GM21723 (cell line): ENCODE measurements around the gene ZNF701.
"Not testable (repeated sequence)": the region's sequence is repeated elsewhere in the genome, so short reads cannot be mapped to it uniquely, and the experiment has no call there.

Source experiments
- ATAC-seq: cut with Tn5 transposase; IDR thresholded peaks from one replicate; pipeline ENCODE4 v1.9.1; 2021; ENCODE audit warnings: mild to moderate bottlenecking, moderate library complexity; ENCODE audit not compliant: unreplicated experiment

Gene ZNF701

DNA sequence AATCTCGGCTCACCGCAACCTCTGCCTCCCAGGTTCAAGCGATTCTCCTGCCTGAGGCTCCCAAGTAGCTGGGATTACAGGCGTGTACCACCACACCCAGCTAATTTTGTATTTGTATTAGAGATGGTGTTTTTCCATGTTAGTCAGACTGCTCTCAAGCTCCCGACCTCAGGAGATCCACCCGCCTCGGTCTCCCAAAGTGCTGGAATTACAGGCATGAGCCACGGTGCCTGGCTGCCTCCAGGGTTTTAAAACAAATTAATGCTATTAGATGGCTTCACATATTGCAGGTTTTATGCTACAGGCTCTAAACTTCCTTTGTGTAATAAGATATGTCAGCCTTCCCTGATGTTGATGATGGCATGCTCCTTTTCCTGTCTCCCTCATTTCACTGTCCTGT lies 8.5 kb upstream of the ZNF701 start:
- ATAC-seq = not testable (repeated sequence)

DNA sequence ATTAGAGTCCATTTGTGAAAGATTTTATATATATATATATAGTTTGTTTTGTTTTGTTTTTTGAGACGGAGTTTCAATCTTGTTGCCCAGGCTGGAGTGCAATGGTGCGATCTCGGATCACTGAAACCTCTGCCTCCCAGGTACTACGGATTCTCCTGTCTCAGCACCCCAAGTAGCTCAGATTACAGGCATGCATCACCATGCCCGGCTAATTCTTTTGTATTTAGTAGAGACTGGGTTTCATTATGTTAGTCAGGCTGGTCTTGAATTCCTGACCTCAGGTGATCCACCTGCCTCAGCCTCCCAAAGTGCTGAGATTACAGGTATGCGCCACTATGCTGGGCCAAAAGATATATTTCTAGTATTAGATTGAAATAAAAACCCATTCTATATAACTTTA lies 4.0 kb upstream of the ZNF701 start:
- no peak for ATAC-seq

DNA sequence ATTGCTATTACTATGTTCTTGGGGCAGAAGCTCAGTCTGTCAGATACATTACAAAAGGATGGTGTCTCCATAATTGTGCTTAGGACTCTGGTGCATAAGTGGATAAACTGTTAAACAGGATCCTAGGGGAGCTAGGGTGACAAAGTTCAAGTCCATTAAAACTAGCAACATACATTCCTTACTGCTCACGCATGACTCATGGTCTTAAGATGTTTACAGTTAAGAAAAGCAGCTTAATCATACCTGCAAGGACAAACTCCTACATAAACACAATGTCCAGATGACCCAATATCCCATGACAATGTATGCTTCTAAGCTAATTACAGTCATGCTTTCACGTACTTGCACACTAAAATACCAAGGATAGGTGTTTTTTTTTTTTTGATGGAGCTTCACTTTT lies 3.5 kb upstream of the ZNF701 start:
- no peak for ATAC-seq

DNA sequence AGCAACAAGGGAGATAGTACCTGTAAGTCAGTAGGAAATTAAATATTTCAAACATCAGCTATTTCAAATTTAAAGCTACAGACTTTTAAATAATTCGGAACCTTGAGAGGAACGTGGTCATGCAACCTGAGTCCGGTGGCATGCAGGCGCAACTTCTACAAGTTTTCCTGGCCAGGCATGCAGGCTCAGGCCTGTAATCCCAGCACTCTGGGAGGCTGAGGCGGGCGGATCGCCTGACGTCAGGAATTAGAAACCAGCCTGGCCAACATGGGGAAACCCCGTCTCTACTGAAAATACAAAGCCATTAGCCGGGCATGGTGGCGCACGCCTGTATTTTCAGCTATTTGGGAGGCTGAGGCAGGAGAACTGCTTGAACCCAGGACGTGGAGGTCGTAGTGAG lies 2.2 kb upstream of the ZNF701 start:
- ATAC-seq = no peak

DNA sequence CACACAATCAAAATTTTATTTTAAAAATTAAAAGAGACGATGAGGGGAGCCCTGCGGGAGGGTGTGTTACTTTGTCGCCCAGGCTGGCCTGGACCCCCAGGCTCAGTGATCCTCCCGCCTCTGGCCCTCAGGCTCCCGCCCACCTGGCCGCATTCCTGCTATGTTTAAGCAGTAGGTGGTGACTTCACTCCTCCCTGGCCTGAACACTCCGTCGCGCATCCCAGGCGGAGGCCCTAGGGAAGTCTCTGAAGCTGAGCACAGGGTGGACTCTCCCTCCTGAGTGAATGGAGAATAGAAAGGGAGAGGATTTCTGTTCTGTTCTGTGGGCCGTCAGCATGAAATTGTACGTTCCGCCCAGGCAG lies 468 bp upstream of the ZNF701 start:
- not testable (repeated sequence) for ATAC-seq

DNA sequence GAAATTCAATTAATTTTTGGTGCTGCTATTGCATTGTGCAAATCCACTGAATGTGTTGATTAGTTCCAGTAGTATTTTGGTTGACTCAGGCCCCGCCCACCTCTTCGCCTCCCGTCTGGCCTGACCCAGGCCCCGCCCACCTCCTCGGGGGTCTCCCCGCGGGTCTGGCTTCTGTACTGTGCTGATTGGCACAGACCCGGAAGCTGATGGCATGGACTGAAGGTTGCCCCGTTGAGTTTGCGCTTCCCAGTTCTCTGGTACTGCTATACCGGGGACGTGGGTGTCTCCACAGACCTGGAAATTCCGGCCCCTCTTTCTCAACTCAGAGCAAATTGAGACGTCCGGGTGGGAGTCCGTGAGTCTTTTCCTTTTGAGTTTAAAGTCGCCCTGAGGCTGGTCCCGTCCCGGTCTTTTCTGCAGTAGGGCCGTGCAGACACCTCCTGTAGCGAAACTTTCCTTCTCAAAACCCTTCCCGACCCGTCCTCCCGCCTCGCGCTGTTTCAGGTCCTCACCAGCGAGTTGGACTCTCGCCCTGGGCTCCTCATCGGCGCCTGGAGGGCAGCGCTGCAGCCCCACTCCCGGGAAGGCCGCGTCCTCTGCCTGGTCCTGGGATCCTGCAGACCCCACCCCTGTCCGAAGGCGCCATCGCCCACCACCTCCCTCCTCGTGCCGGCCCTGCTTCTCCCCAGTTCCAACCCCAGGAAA lies 14.8 kb downstream of the ZNF701 start:
- no peak for ATAC-seq

DNA sequence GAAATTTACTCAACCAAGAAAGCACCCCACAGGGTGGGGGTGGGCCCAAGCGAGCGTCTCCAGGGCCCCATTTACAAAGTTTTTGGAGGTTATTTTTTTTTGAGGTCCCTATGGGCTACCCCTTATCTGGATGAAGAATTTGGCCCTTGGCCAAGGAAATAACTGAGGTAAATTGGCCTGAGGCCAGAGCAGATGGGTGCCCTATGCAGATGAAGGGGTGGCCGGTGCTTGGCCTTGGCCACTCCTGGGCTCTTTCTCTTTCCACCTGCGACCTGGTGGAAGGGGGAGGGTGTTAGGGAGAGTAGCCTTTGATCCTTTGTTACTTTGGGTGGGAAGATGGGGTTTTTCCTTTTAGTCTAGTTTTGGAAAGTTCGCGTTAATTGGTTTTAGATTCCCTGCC lies 15.5 kb downstream of the ZNF701 start:
- ATAC-seq = no peak

DNA sequence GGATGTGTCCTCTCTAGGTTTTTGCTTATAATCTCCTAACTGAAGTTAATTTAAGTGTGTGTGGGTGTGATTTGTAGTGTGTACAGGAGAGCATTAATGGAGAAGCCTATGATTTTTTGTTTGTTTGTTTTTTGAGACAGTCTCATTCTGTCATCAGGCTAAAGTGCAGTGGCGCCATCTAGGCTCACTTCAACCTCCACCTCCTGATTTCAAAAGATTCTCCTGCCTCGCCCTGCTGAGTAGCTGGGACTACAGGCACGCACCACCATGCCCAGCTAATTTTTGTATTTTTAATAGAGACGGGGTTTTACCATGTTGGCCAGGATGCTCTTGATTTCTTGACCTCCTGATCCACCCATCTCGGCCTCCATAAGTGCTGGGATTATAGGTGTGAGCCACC lies 20.6 kb downstream of the ZNF701 start:
- no peak for ATAC-seq

DNA sequence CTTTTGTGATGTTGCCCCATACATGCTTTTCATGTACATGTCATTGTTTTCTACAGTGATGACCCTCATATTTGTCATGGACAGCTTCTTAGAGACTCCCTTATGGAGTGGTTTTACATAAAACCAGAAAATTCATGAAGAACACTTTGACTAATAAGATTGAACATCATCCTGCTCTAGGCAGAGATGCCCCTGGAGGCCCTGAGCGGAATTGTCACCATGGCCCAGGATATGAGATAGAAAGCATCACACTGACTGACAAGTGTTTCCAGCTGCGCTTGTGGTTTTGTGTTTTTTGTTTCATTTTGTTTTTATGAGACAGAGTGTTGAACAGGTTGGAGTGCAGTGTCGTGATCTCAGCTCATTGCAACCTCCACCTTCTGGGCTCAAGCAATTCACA lies 22.2 kb downstream of the ZNF701 start:
- ATAC-seq = no peak

DNA sequence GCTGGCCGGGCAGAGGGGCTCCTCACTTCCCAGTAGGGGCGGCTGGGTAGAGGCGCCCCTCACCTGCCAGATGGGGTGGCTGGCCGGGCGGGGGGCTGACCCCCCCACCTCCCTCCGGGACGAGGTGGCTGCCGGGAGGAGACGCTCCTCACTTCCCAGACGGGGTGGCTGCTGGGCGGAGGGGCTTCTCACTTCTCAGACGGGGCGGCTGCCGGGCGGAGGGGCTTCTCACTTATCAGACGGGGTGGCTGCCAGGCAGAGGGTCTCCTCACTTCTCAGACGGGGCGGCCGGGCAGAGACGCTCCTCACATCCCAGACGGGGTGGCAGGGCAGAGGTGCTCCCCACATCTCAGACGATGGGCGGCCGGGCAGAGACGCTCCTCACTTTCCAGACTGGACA lies 23.4 kb downstream of the ZNF701 start:
- ATAC-seq = not testable (repeated sequence)

DNA sequence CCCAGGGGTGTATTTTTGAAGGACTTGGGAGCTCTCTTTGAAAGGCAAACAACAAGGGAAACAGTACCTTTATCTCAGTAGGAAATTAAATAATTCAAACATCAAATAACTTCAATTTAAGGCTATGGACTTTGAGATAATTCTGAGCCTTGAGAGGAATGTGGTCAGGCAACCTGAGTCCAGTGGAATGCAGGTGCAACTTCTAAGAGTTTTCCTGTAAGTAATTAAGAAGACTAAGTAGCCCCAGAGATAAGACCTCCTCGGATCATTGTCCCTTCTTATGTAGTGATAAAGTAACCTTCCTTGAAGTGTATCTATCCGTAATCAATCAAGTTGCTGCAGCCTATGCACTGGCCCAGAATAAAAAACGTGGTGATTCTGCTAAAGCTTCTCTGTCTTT lies 29.2 kb downstream of the ZNF701 start:
- no peak for ATAC-seq

DNA sequence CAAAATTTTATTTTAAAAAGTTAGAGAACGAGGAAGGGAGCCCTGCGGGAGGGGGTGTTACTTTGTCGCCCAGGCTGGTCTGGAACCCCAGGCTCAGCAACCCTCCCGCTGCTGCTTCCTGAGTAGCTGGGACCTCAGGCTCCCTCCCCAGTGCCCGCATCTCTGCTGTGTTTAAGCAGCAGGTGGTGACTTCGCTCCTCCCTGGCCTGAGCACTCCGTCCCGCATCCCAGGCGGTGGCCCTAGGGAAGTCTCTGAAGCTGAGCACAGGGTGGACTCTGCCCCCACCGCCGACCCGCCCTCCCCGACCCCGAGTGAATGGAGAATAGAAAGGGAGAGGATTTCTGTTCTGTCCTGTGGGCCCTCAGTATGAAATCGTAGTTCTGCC lies 30.5 kb downstream of the ZNF701 start:
- ATAC-seq = no peak

DNA sequence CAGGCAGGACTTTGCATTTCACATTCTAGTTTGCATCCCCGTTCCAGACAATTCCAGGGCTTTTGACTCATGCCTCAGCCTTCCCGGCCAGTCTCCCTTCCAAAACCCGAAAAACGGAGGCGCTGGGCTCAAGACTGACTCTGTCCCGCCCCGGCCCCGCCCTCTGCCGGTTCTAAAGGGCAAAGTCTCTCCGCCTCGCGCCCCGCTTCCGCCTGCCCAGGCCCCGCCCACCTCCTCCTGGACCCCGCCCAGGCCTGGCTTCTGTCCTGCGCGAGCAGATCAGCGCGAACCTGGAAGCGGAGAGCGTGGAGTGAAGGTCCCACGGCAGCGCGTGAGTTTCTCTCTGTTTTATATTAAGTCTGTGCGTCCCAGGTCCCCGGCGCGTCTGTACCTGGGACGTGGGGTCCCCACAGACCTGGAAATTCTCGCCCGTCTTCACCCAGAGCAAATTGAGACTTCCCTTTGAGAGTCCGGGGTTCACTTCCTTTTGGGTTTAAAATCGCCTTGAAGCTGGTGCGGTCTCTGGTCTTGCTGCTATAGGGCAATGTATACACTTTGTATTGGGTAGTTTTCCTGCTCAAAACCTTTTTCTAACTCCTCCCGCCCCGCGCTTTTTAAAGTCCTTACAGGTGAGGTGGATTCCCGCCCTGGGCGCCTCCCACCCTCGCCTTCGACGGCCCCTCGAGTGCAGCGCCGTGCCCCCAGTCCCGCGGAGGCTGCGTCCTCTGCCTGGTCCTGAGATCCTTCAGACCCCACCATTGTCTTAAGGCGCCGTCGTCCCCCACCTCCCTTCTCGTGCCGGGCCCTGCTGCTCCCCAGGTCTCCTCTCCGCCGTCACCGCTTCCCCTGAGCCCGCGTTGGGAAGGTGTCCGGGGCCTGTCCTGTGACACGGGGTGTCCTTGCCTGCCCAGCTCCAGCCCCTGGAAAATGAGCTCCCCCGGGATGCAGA lies 31.2 kb downstream of the ZNF701 start:
- ATAC-seq = peak; percentile 96

DNA sequence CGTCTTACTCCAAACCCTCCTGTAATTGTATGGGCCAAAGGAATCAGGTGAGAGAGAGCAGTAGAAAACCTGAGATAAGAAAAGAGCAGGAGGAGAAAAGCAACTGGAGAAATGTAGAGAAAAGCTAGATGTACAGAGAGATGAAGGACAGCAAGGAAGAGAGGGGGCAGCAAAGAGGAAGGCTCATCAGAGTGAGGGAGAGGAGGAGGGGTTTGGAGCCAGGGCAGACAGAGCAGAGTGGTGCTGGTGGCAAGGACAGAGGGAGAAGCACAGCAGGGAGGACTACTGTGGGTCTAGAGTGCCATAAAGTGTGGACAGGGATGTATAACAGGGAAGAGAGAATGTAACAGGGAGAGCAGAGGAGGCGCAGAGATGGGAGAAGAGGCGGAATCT lies 31.9 kb downstream of the ZNF701 start:
- not testable (repeated sequence) for ATAC-seq

DNA sequence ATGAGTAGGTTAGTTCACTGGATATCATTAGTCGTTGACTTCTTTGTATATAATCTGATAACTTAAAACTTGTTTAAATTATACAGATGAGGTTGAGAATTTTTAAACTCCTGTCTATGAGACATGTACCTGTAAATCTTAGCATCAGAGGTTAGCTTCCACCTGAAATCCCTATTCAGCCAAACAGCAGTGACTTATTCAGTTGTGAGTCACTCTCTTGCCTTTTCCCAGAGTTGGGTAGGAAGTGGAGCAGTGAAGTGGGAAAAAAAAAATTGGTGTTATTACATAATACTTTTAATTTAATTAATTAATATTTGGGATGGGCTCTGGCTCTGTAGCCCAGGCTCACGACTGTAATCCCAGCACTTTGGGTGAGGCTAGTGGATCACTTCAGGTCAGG lies 32.9 kb downstream of the ZNF701 start:
- ATAC-seq = no peak

DNA sequence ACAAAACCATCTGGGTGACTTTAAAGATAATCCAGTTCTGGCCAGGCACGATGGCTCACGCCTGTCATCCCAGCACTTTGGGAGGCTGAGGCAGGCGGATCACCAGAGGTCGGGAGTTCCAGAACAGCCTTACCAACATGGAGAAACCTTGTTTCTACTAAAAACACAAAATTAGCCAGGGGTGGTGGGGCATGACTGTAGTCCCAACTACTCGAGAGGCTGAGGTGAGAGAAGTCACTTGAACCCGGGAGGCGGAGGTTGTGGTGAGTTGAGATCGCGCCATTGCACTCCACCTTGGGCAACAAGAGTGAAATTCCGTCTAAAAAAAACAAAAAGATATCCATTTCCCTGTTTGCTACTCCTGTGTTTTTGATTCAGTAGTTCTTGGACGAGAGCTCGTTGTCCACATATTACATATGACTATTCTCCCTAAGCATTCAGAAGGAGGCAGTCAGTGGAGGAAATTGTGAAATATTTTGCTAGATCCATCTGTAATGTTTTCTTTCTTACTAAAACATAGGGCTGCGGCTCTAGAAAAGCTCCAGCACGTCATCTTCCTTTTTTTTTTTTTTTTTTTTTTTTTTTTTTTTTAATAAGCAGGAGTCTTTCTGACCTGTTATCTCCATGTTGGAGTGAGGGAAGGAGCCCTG lies 33.6 kb downstream of the ZNF701 start:
- no peak for ATAC-seq

DNA sequence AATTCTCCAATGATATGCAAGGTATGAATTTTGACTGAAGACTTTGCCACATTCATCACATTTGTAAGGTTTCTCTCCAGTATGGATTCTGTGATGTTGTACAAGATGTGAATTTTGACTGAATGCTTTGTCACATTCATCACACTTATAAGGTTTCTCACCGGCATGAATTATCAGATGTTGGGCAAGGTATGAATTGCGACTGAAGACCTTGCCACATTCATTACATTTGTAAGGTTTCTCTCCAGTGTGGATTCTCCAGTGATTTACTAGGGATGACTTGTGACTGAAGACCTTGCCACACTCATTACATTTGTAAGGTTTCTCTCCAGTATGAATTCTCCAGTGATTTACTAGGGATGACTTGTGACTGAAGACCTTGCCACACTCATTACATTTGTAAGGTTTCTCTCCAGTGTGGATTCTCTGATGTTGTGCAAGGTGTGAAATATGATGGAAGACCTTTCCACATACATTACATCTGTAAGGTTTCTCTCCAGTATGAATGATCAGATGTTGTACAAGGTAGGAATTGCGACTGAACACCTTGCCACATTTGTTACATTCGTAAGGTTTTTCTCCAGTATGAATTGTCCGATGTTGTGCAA lies 43.3 kb downstream of the ZNF701 start:
- ATAC-seq = no peak

DNA sequence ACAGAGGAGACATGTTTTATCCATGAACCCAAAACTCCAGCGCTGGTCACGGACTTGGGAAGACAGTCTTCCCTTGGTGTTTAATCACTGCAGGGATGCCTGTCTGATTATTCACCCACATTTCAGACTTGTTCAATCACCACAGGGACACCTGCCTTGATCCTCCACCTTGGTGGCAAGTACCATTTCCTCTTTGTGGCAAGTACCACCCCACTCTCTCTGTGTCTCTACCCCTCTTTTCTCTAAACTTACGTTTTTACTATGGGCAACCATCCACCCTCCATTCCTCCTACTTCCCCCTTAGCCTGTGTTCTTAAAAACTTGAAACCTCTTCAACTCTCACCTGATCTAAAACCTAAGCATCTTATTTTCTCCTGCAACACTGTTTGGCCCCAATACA lies 51.3 kb downstream of the ZNF701 start:
- ATAC-seq = no peak

DNA sequence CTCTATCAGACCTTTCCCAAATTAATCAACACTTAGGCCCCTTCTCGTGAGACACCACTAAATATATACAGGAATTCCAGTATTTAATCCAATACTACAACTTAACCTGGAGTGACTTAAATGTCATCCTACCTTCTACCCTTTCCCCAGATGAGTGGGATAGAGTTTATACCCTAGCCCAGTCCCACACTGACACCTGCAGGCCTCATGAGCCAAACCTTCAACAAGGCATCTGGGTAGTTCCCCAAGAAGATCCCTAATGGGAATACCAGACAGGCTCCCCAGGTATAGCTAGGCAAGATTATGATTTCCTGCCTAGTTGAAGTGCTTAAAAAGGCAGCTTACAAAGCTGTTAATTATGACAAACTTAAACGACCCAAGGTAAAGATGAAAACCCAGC lies 52.2 kb downstream of the ZNF701 start:
- ATAC-seq = no peak

DNA sequence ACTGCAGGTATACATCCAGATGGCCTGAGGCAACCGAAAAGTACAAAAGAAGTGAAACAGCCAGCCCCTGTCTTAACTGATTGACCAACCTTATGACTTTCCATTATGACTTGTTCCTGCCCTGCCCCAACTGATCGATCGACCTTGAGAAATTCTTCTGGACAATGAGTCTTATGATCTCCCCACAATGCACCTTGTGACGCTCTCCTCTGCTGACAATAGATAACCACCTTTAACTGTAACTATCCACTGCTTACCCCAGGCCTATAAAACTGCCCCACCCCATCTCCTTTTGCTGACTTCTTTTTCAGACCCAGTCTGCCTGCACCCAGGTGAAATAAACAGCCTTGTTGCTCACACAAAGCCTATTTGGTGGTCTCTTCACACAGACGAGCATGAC lies 56.8 kb downstream of the ZNF701 start:
- no peak for ATAC-seq

DNA sequence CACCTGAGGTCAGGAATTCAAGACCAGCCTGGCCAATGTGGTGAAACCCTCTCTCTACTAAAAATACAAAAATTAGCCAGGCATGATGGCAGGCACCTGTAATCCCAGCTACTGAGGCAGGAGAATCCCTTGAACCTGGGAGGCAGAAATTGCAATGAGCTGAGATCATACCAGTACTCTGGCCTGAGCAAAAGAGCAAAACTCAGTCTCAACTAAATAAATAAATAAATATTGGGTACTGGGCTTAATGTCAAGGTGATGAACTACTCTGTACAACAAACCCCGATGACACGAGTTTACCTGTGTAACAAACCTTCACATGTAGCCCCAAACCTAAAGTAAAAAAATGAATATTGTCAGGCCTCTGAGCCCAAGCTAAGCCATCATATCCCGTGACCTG lies 57.4 kb downstream of the ZNF701 start:
- ATAC-seq = not testable (repeated sequence)
